ENCODE measurements around the gene UCP3.

DNA sequence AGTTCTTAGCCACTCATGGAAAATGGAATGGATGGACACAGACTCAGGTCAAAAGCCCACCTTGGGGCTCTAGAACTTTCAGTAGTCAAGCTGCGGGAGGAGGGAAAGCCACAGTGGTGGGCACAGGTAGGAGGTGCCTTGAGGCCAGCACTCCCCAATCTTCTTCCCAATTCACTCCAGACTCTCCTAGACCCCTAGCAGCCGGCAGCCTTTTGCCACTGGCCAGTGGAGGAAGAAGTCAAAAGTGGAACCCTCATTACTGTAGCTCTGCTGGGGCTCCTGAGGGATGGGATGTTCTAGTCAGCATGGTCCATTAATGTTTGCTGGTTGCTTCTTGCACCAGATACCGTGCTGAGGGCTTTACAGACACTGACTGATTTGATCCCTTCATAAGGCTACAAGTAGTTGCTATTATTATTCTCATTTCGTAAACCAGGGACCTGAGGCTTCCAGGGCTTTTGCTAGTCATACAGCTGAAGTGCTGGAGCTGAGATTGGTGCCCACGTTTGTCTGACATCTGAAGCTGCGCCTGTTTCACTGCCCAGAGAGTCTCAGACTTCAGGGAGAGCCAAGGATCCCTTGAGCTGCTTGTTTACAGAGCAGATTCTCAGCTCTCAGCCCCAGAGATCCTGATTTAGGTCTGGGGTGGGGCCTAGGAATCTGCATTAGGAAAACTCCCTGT is 1.1 kb downstream of the UCP3 start:
- TF ChIP-seq EZH2phosphoT487 (IDR thresholded peaks at IDR 0.05; ENCODE audit: borderline replicate concordance, low read length) = no peak
- TF ChIP-seq, protein P1, sequence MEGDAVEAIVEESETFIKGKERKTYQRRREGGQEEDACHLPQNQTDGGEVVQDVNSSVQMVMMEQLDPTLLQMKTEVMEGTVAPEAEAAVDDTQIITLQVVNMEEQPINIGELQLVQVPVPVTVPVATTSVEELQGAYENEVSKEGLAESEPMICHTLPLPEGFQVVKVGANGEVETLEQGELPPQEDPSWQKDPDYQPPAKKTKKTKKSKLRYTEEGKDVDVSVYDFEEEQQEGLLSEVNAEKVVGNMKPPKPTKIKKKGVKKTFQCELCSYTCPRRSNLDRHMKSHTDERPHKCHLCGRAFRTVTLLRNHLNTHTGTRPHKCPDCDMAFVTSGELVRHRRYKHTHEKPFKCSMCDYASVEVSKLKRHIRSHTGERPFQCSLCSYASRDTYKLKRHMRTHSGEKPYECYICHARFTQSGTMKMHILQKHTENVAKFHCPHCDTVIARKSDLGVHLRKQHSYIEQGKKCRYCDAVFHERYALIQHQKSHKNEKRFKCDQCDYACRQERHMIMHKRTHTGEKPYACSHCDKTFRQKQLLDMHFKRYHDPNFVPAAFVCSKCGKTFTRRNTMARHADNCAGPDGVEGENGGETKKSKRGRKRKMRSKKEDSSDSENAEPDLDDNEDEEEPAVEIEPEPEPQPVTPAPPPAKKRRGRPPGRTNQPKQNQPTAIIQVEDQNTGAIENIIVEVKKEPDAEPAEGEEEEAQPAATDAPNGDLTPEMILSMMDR (conservative IDR thresholded peaks at IDR 0.05; ENCODE audit: low read depth, low read length) = no peak

Measured in PC-3 (cell line).